ENCODE data around the gene CLIC3. TPM values are rescaled to one million over a fixed set of nuclear protein-coding genes. Genes with fewer than 3 reads are reported as not detected.

The CLIC3 gene
- total RNA-seq, 2 experiments from 2014 or later, result not detected

DNA sequence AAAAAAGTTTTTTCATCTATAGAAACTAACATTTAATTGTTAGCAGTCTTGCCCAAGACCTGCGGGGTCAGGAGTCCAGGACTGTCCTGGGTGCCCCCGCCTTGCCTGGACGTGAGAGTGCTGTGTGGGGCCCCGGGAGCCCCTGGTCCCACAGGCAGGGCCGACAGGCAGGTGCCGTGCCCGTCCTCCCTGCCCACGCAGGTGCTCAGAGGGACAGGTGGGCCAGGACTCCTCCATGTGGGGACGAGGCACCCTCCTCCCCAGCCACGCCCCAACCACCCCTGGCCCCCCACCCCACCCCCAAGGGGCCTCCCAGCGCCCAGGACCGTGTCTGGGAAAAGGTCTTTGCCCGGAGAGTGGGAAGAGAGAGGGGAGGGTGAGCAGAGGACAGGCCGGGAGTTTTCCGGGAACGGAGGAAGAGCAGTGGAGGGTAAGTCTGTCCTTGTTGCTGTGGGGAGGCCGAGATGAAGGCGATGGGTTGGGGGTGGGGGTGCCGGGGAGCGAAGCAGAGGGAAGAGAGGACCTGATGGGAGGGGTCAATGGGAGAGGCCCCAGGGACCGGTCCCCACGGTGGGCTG is 47.0 kb downstream of the CLIC3 start:
- Histone ChIP-seq H3K27ac (ENCODE audit: low read depth, low read length, poor library complexity, severe bottlenecking) (peak overlapping the region; percentile 45), H3K36me3 (ENCODE audit: insufficient read depth, low read length) (no peaks in the 10 kb centered on the region), H3K9me2 (ENCODE audit: insufficient read depth, low read length) (no peaks in the 10 kb centered on the region), H2AFZ (ENCODE audit: low read length) (0 out of 2 replicates have a peak overlapping the region, but pooled peaks have one; percentile 11), H3K9me3 (ENCODE audit: low read length) (no peaks in the 10 kb centered on the region), H3K4me2 (ENCODE audit: low read length) (peak overlapping the region; percentile 97), H3K4me3 (ENCODE audit: low read depth, low read length, poor library complexity, severe bottlenecking) (peak overlapping the region; percentile 72), H3K4me1 (ENCODE audit: insufficient read depth, low read length, poor library complexity, severe bottlenecking) (peaks cover 28% of the 10 kb centered on the region), H3K79me2 (ENCODE audit: insufficient read depth, low read depth, low read length) (no peaks in the 10 kb centered on the region), H4K20me1 (ENCODE audit: insufficient read depth, low read length) (no peaks in the 10 kb centered on the region)
- no peak for DNase-seq (ENCODE audit: low spot score)
- CTCF ChIA-PET (ENCODE audit: unreplicated experiment), result no interaction called here
- POLR2A ChIA-PET, result no interaction called here
- BruUV-seq (replicated peaks), result no TSS peak
- intact Hi-C loops (cut with micrococcal nuclease; ENCODE audit: unreplicated experiment), result no loop called here
- TF ChIP-seq, protein P1, sequence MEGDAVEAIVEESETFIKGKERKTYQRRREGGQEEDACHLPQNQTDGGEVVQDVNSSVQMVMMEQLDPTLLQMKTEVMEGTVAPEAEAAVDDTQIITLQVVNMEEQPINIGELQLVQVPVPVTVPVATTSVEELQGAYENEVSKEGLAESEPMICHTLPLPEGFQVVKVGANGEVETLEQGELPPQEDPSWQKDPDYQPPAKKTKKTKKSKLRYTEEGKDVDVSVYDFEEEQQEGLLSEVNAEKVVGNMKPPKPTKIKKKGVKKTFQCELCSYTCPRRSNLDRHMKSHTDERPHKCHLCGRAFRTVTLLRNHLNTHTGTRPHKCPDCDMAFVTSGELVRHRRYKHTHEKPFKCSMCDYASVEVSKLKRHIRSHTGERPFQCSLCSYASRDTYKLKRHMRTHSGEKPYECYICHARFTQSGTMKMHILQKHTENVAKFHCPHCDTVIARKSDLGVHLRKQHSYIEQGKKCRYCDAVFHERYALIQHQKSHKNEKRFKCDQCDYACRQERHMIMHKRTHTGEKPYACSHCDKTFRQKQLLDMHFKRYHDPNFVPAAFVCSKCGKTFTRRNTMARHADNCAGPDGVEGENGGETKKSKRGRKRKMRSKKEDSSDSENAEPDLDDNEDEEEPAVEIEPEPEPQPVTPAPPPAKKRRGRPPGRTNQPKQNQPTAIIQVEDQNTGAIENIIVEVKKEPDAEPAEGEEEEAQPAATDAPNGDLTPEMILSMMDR (conservative IDR thresholded peaks at IDR 0.05; ENCODE audit: low read length), result no peak
- no peak for TF ChIP-seq EZH2phosphoT487 (IDR thresholded peaks at IDR 0.05; ENCODE audit: borderline replicate concordance, low read depth, low read length)

DNA sequence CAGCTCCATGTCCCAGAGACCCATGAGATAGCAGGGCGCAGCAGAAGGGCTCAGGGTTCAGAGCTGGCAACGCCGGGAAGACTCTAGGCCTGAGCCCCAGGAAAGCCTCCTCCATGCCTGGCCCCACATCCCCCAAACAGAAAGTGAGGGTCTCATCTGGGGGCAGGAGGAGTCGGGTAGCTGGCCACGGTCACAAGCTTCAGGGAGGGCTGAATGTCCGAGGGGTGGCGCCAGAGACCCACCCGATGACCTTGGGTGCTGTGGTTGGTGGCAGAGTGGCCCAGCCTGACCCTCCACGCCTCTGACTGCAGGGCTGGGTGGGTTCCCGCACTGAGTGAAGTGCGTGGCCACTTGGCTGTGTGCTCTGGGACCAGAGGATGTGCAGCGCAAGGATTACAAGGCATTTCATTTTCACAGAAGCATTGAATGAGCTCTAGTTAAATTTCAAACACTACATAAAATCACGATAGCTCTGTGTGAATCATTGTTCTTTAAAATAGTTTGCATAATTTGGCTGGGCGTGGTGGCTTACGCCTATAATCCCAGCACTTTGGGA is 48.3 kb downstream of the CLIC3 start:
- no peak overlapping the region for H3K4me3 ChIP-seq (ENCODE audit: low read depth, low read length, poor library complexity, severe bottlenecking)
- intact Hi-C loops (cut with micrococcal nuclease; ENCODE audit: unreplicated experiment), result no loop called here
- DNase-seq (ENCODE audit: low spot score), result peak; percentile 48
- CTCF ChIA-PET (ENCODE audit: unreplicated experiment), result interaction anchor here (0.6 to 1.9 kb wide), 5 partner anchors 30 to 321 kb away, joined by 3 to 8 read pairs (median 3); no protein-coding TSS in a partner anchor
- no peaks in the 10 kb centered on the region for H3K9me2 ChIP-seq (ENCODE audit: insufficient read depth, low read length)
- no peak overlapping the region for H3K4me2 ChIP-seq (ENCODE audit: low read length)
- H3K27ac ChIP-seq (ENCODE audit: low read depth, low read length, poor library complexity, severe bottlenecking), result no peak overlapping the region
- no peak for TF ChIP-seq EZH2phosphoT487 (IDR thresholded peaks at IDR 0.05; ENCODE audit: borderline replicate concordance, low read depth, low read length)
- TF ChIP-seq, protein P1 (conservative IDR thresholded peaks at IDR 0.05; ENCODE audit: low read length), result peak; percentile 71
- no peaks in the 10 kb centered on the region for H4K20me1 ChIP-seq (ENCODE audit: insufficient read depth, low read length)
- no peaks in the 10 kb centered on the region for H3K9me3 ChIP-seq (ENCODE audit: low read length)
- no TSS peak for BruUV-seq (replicated peaks)
- H3K4me1 ChIP-seq (ENCODE audit: insufficient read depth, low read length, poor library complexity, severe bottlenecking), result peaks cover 33% of the 10 kb centered on the region
- no peak overlapping the region for H2AFZ ChIP-seq (ENCODE audit: low read length)
- H3K36me3 ChIP-seq (ENCODE audit: insufficient read depth, low read length), result 0 out of 2 replicates have a peak, but pooled peaks cover 2% of the 10 kb centered on the region
- POLR2A ChIA-PET, result interaction anchor here (0.7 to 1.9 kb wide), 3 partner anchors 87 to 170 kb away, joined by 3 to 6 read pairs (median 4); partner anchors contain the start of gene TMEM141
- H3K79me2 ChIP-seq (ENCODE audit: insufficient read depth, low read depth, low read length), result peaks cover 9% of the 10 kb centered on the region; the same call in 1 of the 2 replicates
